A549 (cell line): ENCODE measurements around the gene SLC24A3.

Source experiments
- BHLHE40 ChIP-seq: IDR thresholded peaks from 2 replicates; pipeline ENCODE4 v1.6.1; 2012; ENCODE audit warnings: low read depth, low read length, inconsistent platforms
- CEBPB ChIP-seq, 2 experiments: fragments of >200 bp in 1 of 2; sonication (Bioruptor Twin) in 1 of 2; formaldehyde crosslinking in 1 of 2; IDR thresholded peaks; 2 replicates each; pipeline ENCODE4 v1.6.1; 2012 to 2016
- CTCF ChIP-seq: fragments of >200 bp; sonication (Bioruptor Twin); formaldehyde crosslinking; IDR thresholded peaks from 3 replicates; pipeline ENCODE4 v1.5.1; 2016
- EP300 ChIP-seq, 2 experiments: fragments of >200 bp; sonication (Bioruptor Twin); formaldehyde crosslinking; IDR thresholded peaks; 2 replicates in 1 of 2; 3 replicates in 1 of 2; pipeline ENCODE4 v1.6.1; 2016 to 2017
- ESRRA ChIP-seq: fragments of 150-350 bp; IDR thresholded peaks from 2 replicates; pipeline ENCODE4 v1.6.1; 2014; ENCODE audit warnings: mild to moderate bottlenecking, low read length, borderline replicate concordance
- HDAC2 ChIP-seq: fragments of 200-600 bp; sonication (generic); IDR thresholded peaks from 2 replicates; pipeline ENCODE4 v1.6.1; 2016
- MAFK ChIP-seq: fragments of 450-650 bp; IDR thresholded peaks from 2 replicates; pipeline ENCODE4 v1.6.1; 2014; ENCODE audit not compliant: partially characterized antibody
- POLR2A ChIP-seq: IDR thresholded peaks from 2 replicates; pipeline ENCODE4 v1.6.1; 2012; ENCODE audit warnings: mild to moderate bottlenecking, low read length
- RFX5 ChIP-seq: fragments of 450-650 bp; IDR thresholded peaks from 2 replicates; pipeline ENCODE4 v1.7.1; 2014; ENCODE audit warnings: antibody characterized with exemption, mild to moderate bottlenecking, moderate library complexity
- USF2 ChIP-seq: fragments of 450-650 bp; IDR thresholded peaks from 2 replicates; pipeline ENCODE4 v1.6.1; 2014; ENCODE audit warnings: antibody characterized with exemption

- no peak for TF ChIP-seq CTCF
- no peak for TF ChIP-seq USF2
- TF ChIP-seq MAFK = no peak
- no peak for TF ChIP-seq POLR2A
- TF ChIP-seq RFX5 = no peak
- TF ChIP-seq CEBPB (IDR thresholded peaks at IDR 0.05) = no peak
- TF ChIP-seq BHLHE40 = no peak
- TF ChIP-seq EP300 (IDR thresholded peaks at IDR 0.05) = no peak
- TF ChIP-seq HDAC2 = no peak
- TF ChIP-seq ESRRA = no peak
Observed at GRCh38 chr20:19602675-19603375, 390.4 kb downstream of the SLC24A3 start.
